Fibroblast of gingiva (primary cell): ENCODE measurements around the gene MAGEF1.
A peak's percentile ranks its signal among the peaks of the same experiment; 100 is the strongest.

Source experiments
- DNase-seq: peaks from one replicate; pipeline ENCODE4 v3.0.0-alpha.2; 2011; ENCODE audit warnings: low read depth

The MAGEF1 gene

GRCh38 chr3:184690192-184690883, 21.5 kb downstream of the MAGEF1 start:
- no peak for DNase-seq

GRCh38 chr3:184688882-184689271, 23.0 kb downstream of the MAGEF1 start:
- DNase-seq = no peak

GRCh38 chr3:184688251-184688881, 23.5 kb downstream of the MAGEF1 start:
- peak; percentile 82 for DNase-seq

- DNase-seq = no peak
These were observed 24.4 kb downstream of the MAGEF1 start for GRCh38 chr3:184687363-184688015.

GRCh38 chr3:184685646-184686045, 26.2 kb downstream of the MAGEF1 start:
- no peak for DNase-seq

GRCh38 chr3:184685055-184685454, 26.8 kb downstream of the MAGEF1 start:
- no peak for DNase-seq

GRCh38 chr3:184683900-184684560, 27.8 kb downstream of the MAGEF1 start:
- DNase-seq = no peak

GRCh38 chr3:184683234-184683633, 28.6 kb downstream of the MAGEF1 start:
- no peak for DNase-seq

- no peak for DNase-seq
These were observed 29.2 kb downstream of the MAGEF1 start for GRCh38 chr3:184682671-184683070.

- DNase-seq = no peak
These were observed 31.2 kb downstream of the MAGEF1 start for GRCh38 chr3:184680385-184681345.

GRCh38 chr3:184679056-184679816, 32.6 kb downstream of the MAGEF1 start:
- DNase-seq = peak; percentile 56

- no peak for DNase-seq
These were observed 33.4 kb downstream of the MAGEF1 start for GRCh38 chr3:184678317-184679055.

- DNase-seq = no peak
These were observed 34.2 kb downstream of the MAGEF1 start for GRCh38 chr3:184677344-184678316.

- DNase-seq = no peak
These were observed 34.9 kb downstream of the MAGEF1 start for GRCh38 chr3:184676927-184677326.

GRCh38 chr3:184674626-184675025, 37.2 kb downstream of the MAGEF1 start:
- DNase-seq = no peak

GRCh38 chr3:184672977-184673870, 38.6 kb downstream of the MAGEF1 start:
- DNase-seq = no peak

- no peak for DNase-seq
These were observed 39.5 kb downstream of the MAGEF1 start for GRCh38 chr3:184672335-184672734.

GRCh38 chr3:184670091-184670602, 41.7 kb downstream of the MAGEF1 start:
- no peak for DNase-seq
